H9 (cell line): ENCODE results near the gene SRBD1. TPM values are rescaled to one million over a fixed set of nuclear protein-coding genes. Genes with fewer than 3 reads are reported as not detected.

ENCODE experiments used
- DNase-seq: peaks from one replicate; pipeline ENCODE4 v3.0.0-alpha.2; 2017
- H2AFZ ChIP-seq: one replicate; pipeline ENCODE4 v1.6.1; 2013; ENCODE audit warnings: mild to moderate bottlenecking, low read length, control low read depth, moderate library complexity
- H2AK5ac ChIP-seq: 2 replicates; pipeline ENCODE4 v1.6.1; 2013; ENCODE audit warnings: low read length, control low read depth, mixed read lengths; ENCODE audit not compliant: insufficient read length
- H2BK120ac ChIP-seq: one replicate; pipeline ENCODE4 v1.6.1; 2013; ENCODE audit warnings: low read depth, mild to moderate bottlenecking, low read length, control low read depth, inconsistent platforms; ENCODE audit not compliant: poor library complexity, severe bottlenecking
- H2BK12ac ChIP-seq: 2 replicates; pipeline ENCODE4 v1.6.1; 2013; ENCODE audit warnings: low read length, control low read depth, mixed read lengths, low read depth; ENCODE audit not compliant: insufficient read length
- H2BK15ac ChIP-seq: 2 replicates; pipeline ENCODE4 v1.6.1; 2013; ENCODE audit warnings: low read depth, low read length, control low read depth
- H2BK20ac ChIP-seq: one replicate; pipeline ENCODE4 v1.6.1; 2013; ENCODE audit warnings: low read depth, mild to moderate bottlenecking, low read length, control low read depth, inconsistent platforms; ENCODE audit not compliant: poor library complexity, severe bottlenecking
- H2BK5ac ChIP-seq: 2 replicates; pipeline ENCODE4 v1.6.1; 2013; ENCODE audit warnings: low read length, control low read depth, mixed read lengths; ENCODE audit not compliant: insufficient read length
- H3K14ac ChIP-seq: 2 replicates; pipeline ENCODE4 v1.6.1; 2013; ENCODE audit warnings: low read length, control low read depth; ENCODE audit not compliant: insufficient read depth
- H3K18ac ChIP-seq: 2 replicates; pipeline ENCODE4 v1.6.1; 2013; ENCODE audit warnings: low read depth, mild to moderate bottlenecking, mixed read lengths, low read length, control low read depth; ENCODE audit not compliant: insufficient read length
- H3K23ac ChIP-seq: 2 replicates; pipeline ENCODE4 v1.6.1; 2013; ENCODE audit warnings: low read length, control low read depth, mixed read lengths, low read depth; ENCODE audit not compliant: insufficient read length
- H3K23me2 ChIP-seq: 2 replicates; pipeline ENCODE4 v1.6.1; 2013; ENCODE audit warnings: low read depth, mild to moderate bottlenecking, mixed read lengths, low read length, control low read depth; ENCODE audit not compliant: insufficient read length, poor library complexity, severe bottlenecking
- H3K27ac ChIP-seq: 2 replicates; pipeline ENCODE4 v1.5.1; 2013; ENCODE audit warnings: low read length, control low read depth, mixed read lengths, low read depth; ENCODE audit not compliant: insufficient read length
- H3K27me3 ChIP-seq: 2 replicates; pipeline ENCODE4 v1.6.1; 2013; ENCODE audit warnings: low read length, control low read depth, inconsistent platforms; ENCODE audit not compliant: insufficient read depth
- H3K4ac ChIP-seq: 2 replicates; pipeline ENCODE4 v1.6.1; 2013; ENCODE audit warnings: low read depth, mild to moderate bottlenecking, control low read depth, inconsistent platforms, low read length, moderate library complexity
- H3K4me1 ChIP-seq: 2 replicates; pipeline ENCODE4 v1.6.1; 2013; ENCODE audit warnings: low read length, control low read depth, inconsistent platforms; ENCODE audit not compliant: insufficient read depth
- H3K4me2 ChIP-seq: 2 replicates; pipeline ENCODE4 v1.6.1; 2013; ENCODE audit warnings: low read length, control low read depth, mixed read lengths; ENCODE audit not compliant: insufficient read length, insufficient read depth
- H3K56ac ChIP-seq: 2 replicates; pipeline ENCODE4 v1.6.1; 2013; ENCODE audit warnings: low read depth, mild to moderate bottlenecking, mixed read lengths, low read length, control low read depth; ENCODE audit not compliant: insufficient read length
- H3K79me1 ChIP-seq: 2 replicates; pipeline ENCODE4 v1.6.1; 2013; ENCODE audit warnings: low read depth, mild to moderate bottlenecking, moderate library complexity, low read length, control low read depth, inconsistent platforms; ENCODE audit not compliant: insufficient read depth, poor library complexity, severe bottlenecking
- H3K79me2 ChIP-seq: 2 replicates; pipeline ENCODE4 v1.6.1; 2013; ENCODE audit warnings: low read length, control low read depth, inconsistent platforms; ENCODE audit not compliant: insufficient read depth
- H3K9ac ChIP-seq: 2 replicates; pipeline ENCODE4 v1.6.1; 2013; ENCODE audit warnings: low read length, control low read depth, mixed read lengths; ENCODE audit not compliant: insufficient read length; ENCODE audit errors: extremely low read depth
- H3K9me3 ChIP-seq: one replicate; pipeline ENCODE4 v1.6.1; 2013; ENCODE audit warnings: low read depth, low read length, inconsistent platforms; ENCODE audit not compliant: control insufficient read depth
- H3T11ph ChIP-seq: one replicate; pipeline ENCODE4 v1.6.1; 2013; ENCODE audit warnings: mild to moderate bottlenecking, low read length, control low read depth, inconsistent platforms
- H4K20me1 ChIP-seq: one replicate; pipeline ENCODE4 v1.6.1; 2013; ENCODE audit not compliant: control insufficient read depth, insufficient read length, insufficient read depth
- H4K5ac ChIP-seq: 2 replicates; pipeline ENCODE4 v1.6.1; 2013; ENCODE audit warnings: low read depth, mild to moderate bottlenecking, mixed read lengths, low read length, control low read depth; ENCODE audit not compliant: insufficient read length
- H4K8ac ChIP-seq: replicated peaks from 2 replicates; pipeline ENCODE4 v1.6.1; 2013; ENCODE audit warnings: low read length, control low read depth, mixed read lengths, low read depth; ENCODE audit not compliant: insufficient read length
- H4K91ac ChIP-seq: 2 replicates; pipeline ENCODE4 v1.6.1; 2013; ENCODE audit warnings: low read depth, mild to moderate bottlenecking, moderate library complexity, mixed read lengths, low read length, control low read depth; ENCODE audit not compliant: insufficient read length
- H3K27ac Mint-ChIP-seq, 3 experiments: 2 replicates in 2 of 3; 3 replicates in 1 of 3; pipeline ENCODE4 v1.8.0; 2020 to 2021; ENCODE audit warnings: mixed read lengths in 3 of 3, mild to moderate bottlenecking in 1 of 3, moderate library complexity in 1 of 3
- H3K27me3 Mint-ChIP-seq: 2 replicates; pipeline ENCODE4 v1.8.0; 2021; ENCODE audit warnings: low read depth, mild to moderate bottlenecking, moderate library complexity, mixed read lengths
- H3K36me3 Mint-ChIP-seq, 3 experiments: 2 replicates in 2 of 3; 3 replicates in 1 of 3; pipeline ENCODE4 v1.8.0; 2020 to 2021; ENCODE audit warnings: low read depth in 3 of 3, mixed read lengths in 3 of 3; ENCODE audit not compliant: insufficient read depth in 1 of 3
- H3K4me1 Mint-ChIP-seq, 2 experiments: 2 replicates each; pipeline ENCODE4 v1.8.0; 2020; ENCODE audit warnings: mixed read lengths in 2 of 2
- H3K4me3 Mint-ChIP-seq, 2 experiments: 2 replicates in 1 of 2; 3 replicates in 1 of 2; pipeline ENCODE4 v1.8.0; 2020 to 2021; ENCODE audit warnings: mild to moderate bottlenecking in 2 of 2, mixed read lengths in 2 of 2, moderate library complexity in 1 of 2
- H3K9me3 Mint-ChIP-seq, 2 experiments: 2 replicates in 1 of 2; 3 replicates in 1 of 2; pipeline ENCODE4 v1.8.0; 2020; ENCODE audit warnings: mild to moderate bottlenecking in 2 of 2, mixed read lengths in 2 of 2, moderate library complexity in 1 of 2
- total RNA-seq: library from RNA; stranded (reverse); gene quantifications from 2 replicates; pipeline ENCODE4 v1.2.1, GENCODE V29; 2021
- TF ChIP-seq, protein P1 (sequence below): fragments of 200-600 bp; sonication (generic); conservative IDR thresholded peaks from 3 replicates; pipeline ENCODE4 v1.8.0; 2021; ENCODE audit warnings: antibody characterized with exemption, mild to moderate bottlenecking

The SRBD1 gene
- total RNA-seq, 1 experiment from 2014 or later, result 18.3 TPM

DNA sequence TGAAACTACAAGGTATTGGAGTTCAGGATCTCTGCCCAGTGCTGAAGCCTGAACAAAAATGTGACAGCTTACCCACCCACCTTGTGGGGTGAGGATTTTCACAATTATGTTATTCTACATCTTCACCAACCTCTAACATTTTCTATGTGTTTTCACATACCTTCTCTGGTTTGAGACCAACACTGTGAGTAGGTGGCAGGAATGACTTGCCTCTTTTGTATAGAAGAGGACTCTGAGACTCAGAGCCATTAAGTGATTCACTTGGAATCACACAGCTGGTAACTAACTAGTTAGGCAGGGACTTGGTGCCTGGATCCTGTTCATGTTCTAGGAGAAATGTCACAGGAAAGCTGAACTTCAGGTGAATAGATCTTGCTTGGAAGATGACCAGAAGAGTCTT is 14.8 kb upstream of the SRBD1 start:
- no peak overlapping the region for H3K4ac ChIP-seq
- H3K27me3 ChIP-seq, result no peaks in the 10 kb centered on the region
- H3K27ac Mint-ChIP-seq, result no peak overlapping the region
- H3K27me3 Mint-ChIP-seq, result no peaks in the 10 kb centered on the region; the same call in 1 of the 2 replicates
- H3K36me3 Mint-ChIP-seq, result no peaks in the 10 kb centered on the region
- H3K4me1 Mint-ChIP-seq, result peaks cover under 1 to 2% of the 10 kb centered on the region in 2 experiments; a peak in 2 of 4 replicates
- no peaks in the 10 kb centered on the region for H3K79me1 ChIP-seq
- DNase-seq, result no peak
- TF ChIP-seq, protein P1, sequence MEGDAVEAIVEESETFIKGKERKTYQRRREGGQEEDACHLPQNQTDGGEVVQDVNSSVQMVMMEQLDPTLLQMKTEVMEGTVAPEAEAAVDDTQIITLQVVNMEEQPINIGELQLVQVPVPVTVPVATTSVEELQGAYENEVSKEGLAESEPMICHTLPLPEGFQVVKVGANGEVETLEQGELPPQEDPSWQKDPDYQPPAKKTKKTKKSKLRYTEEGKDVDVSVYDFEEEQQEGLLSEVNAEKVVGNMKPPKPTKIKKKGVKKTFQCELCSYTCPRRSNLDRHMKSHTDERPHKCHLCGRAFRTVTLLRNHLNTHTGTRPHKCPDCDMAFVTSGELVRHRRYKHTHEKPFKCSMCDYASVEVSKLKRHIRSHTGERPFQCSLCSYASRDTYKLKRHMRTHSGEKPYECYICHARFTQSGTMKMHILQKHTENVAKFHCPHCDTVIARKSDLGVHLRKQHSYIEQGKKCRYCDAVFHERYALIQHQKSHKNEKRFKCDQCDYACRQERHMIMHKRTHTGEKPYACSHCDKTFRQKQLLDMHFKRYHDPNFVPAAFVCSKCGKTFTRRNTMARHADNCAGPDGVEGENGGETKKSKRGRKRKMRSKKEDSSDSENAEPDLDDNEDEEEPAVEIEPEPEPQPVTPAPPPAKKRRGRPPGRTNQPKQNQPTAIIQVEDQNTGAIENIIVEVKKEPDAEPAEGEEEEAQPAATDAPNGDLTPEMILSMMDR, result no peak
- no peak overlapping the region for H2AK5ac ChIP-seq
- H3K4me3 Mint-ChIP-seq, result no peak overlapping the region
- H3K9me3 ChIP-seq, result no peaks in the 10 kb centered on the region
- no peak overlapping the region for H3K14ac ChIP-seq
- no peak overlapping the region for H4K5ac ChIP-seq
- H3K4me1 ChIP-seq, result no peaks in the 10 kb centered on the region
- H2BK15ac ChIP-seq, result no peak overlapping the region
- H2AFZ ChIP-seq, result no peak overlapping the region
- no peak overlapping the region for H3T11ph ChIP-seq
- no peaks in the 10 kb centered on the region; the same call in 1 of the 2 replicates for H3K79me2 ChIP-seq
- H2BK12ac ChIP-seq, result no peak overlapping the region
- no peak overlapping the region for H3K18ac ChIP-seq
- no peaks in the 10 kb centered on the region for H3K9me3 Mint-ChIP-seq
- H2BK120ac ChIP-seq, result no peak overlapping the region
- H4K91ac ChIP-seq, result no peak overlapping the region
- no peak overlapping the region for H3K23ac ChIP-seq
- H3K56ac ChIP-seq, result no peak overlapping the region
- no peak overlapping the region for H3K9ac ChIP-seq
- H4K20me1 ChIP-seq, result no peaks in the 10 kb centered on the region
- no peak overlapping the region for H3K27ac ChIP-seq
- H3K4me2 ChIP-seq, result no peak overlapping the region
- H2BK5ac ChIP-seq, result no peak overlapping the region
- H4K8ac ChIP-seq, result no peak overlapping the region
- no peaks in the 10 kb centered on the region for H3K23me2 ChIP-seq
- no peak overlapping the region for H2BK20ac ChIP-seq
